GM23338 (cell line): ENCODE measurements around the gene GALNT16. TPM values are rescaled to one million over a fixed set of nuclear protein-coding genes. Genes with fewer than 3 reads are reported as not detected.

Experiments
- ATAC-seq: fragments of 200-7000 bp; cut with Tn5 transposase; 3 replicates; pipeline ENCODE4 v1.9.1; 2020
- DNase-seq: peaks from one replicate; pipeline ENCODE4 v3.0.0-alpha.2; 2015; ENCODE audit warnings: low spot score
- H2AFZ ChIP-seq: fragments of 200-600 bp; sonication (generic); 2 replicates; pipeline ENCODE4 v1.8.0; 2016; ENCODE audit warnings: antibody characterized with exemption, mild to moderate bottlenecking, moderate library complexity
- H3F3A ChIP-seq: fragments of 200-600 bp; sonication (generic); replicated peaks from 2 replicates; pipeline ENCODE4 v1.8.0; 2017; ENCODE audit warnings: antibody characterized with exemption, mixed run types, low read depth
- H3K27ac ChIP-seq: fragments of 200-600 bp; sonication (generic); 2 replicates; pipeline ENCODE4 v1.6.1; 2016; ENCODE audit warnings: low read depth
- H3K27me3 ChIP-seq: fragments of 200-600 bp; sonication (generic); 2 replicates; pipeline ENCODE4 v1.8.0; 2016; ENCODE audit warnings: mild to moderate bottlenecking, mixed run types, moderate library complexity; ENCODE audit not compliant: insufficient read depth
- H3K36me3 ChIP-seq: fragments of 200-600 bp; sonication (generic); 2 replicates; pipeline ENCODE4 v1.8.0; 2016; ENCODE audit warnings: mild to moderate bottlenecking; ENCODE audit not compliant: insufficient read depth
- H3K4me1 ChIP-seq: fragments of 200-600 bp; sonication (generic); 2 replicates; pipeline ENCODE4 v1.8.0; 2016; ENCODE audit warnings: mild to moderate bottlenecking, moderate library complexity; ENCODE audit not compliant: insufficient read depth
- H3K4me2 ChIP-seq: fragments of 200-600 bp; sonication (generic); 2 replicates; pipeline ENCODE4 v1.7.1; 2017; ENCODE audit warnings: mixed run types
- H3K4me3 ChIP-seq: fragments of 200-600 bp; sonication (generic); 2 replicates; pipeline ENCODE4 v1.6.1; 2016; ENCODE audit warnings: mixed run types
- H3K79me2 ChIP-seq: fragments of 200-600 bp; sonication (generic); replicated peaks from 2 replicates; pipeline ENCODE4 v1.8.0; 2017; ENCODE audit warnings: mild to moderate bottlenecking; ENCODE audit not compliant: insufficient read depth
- H3K9me2 ChIP-seq: fragments of 200-600 bp; sonication (generic); 2 replicates; pipeline ENCODE4 v1.8.0; 2017; ENCODE audit not compliant: insufficient read depth
- H4K20me1 ChIP-seq: fragments of 200-600 bp; sonication (generic); replicated peaks from 2 replicates; pipeline ENCODE4 v1.8.0; 2017; ENCODE audit warnings: mild to moderate bottlenecking; ENCODE audit not compliant: insufficient read depth
- H3K27ac Mint-ChIP-seq: 2 replicates; pipeline ENCODE4 v1.8.0; 2020; ENCODE audit warnings: inconsistent platforms, mild to moderate bottlenecking, moderate library complexity, mixed read lengths
- H3K27me3 Mint-ChIP-seq: 3 replicates; pipeline ENCODE4 v1.8.0; 2022; ENCODE audit warnings: low read depth, mild to moderate bottlenecking, moderate library complexity, mixed read lengths, inconsistent platforms; ENCODE audit not compliant: insufficient read depth, poor library complexity
- H3K36me3 Mint-ChIP-seq: 3 replicates; pipeline ENCODE4 v1.8.0; 2021; ENCODE audit warnings: low read depth, mild to moderate bottlenecking, inconsistent platforms, moderate library complexity, mixed read lengths
- H3K4me1 Mint-ChIP-seq: 3 replicates; pipeline ENCODE4 v1.8.0; 2020; ENCODE audit warnings: mild to moderate bottlenecking, inconsistent platforms, mixed read lengths
- H3K4me3 Mint-ChIP-seq: 3 replicates; pipeline ENCODE4 v1.8.0; 2021; ENCODE audit warnings: moderate library complexity, mild to moderate bottlenecking, inconsistent platforms, mixed read lengths
- H3K9me3 Mint-ChIP-seq: 3 replicates; pipeline ENCODE4 v1.8.0; 2020; ENCODE audit warnings: moderate library complexity, mild to moderate bottlenecking, inconsistent platforms, mixed read lengths
- CREB1 ChIP-seq: fragments of 250-450 bp; sonication (Bioruptor Pico); IDR thresholded peaks from 2 replicates; pipeline ENCODE4 v1.5.0; 2020; ENCODE audit warnings: low read depth, mild to moderate bottlenecking, moderate library complexity
- CTCF ChIP-seq, 2 experiments: fragments of 200-600 bp in 1 of 2; sonication (generic) in 1 of 2; conservative IDR thresholded peaks; 2 replicates each; pipeline versions ENCODE4 v1.5.1 to v1.6.1; 2016 to 2017; ENCODE audit warnings: antibody characterized with exemption in 2 of 2, low read depth in 2 of 2, mild to moderate bottlenecking in 2 of 2, moderate library complexity in 1 of 2
- ETS1 ChIP-seq: IDR thresholded peaks from 2 replicates; pipeline ENCODE4 v1.6.1; 2016; ENCODE audit warnings: antibody characterized with exemption
- EZH2 ChIP-seq: fragments of 200-600 bp; sonication (generic); IDR thresholded peaks from one replicate; pipeline ENCODE4 v1.8.0; 2017; ENCODE audit warnings: antibody characterized with exemption, mild to moderate bottlenecking, low read depth; ENCODE audit not compliant: unreplicated experiment
- EZH2phosphoT487 ChIP-seq: fragments of 200-600 bp; sonication (generic); IDR thresholded peaks from one replicate; pipeline ENCODE4 v1.8.1; 2018; ENCODE audit warnings: antibody characterized with exemption; ENCODE audit not compliant: unreplicated experiment
- JUNB ChIP-seq: IDR thresholded peaks from one replicate; pipeline ENCODE4 v1.6.1; 2016; ENCODE audit warnings: antibody characterized with exemption; ENCODE audit not compliant: unreplicated experiment
- NANOG ChIP-seq: IDR thresholded peaks from 2 replicates; pipeline ENCODE4 v1.6.1; 2016; ENCODE audit warnings: antibody characterized with exemption, borderline replicate concordance
- POLR2AphosphoS5 ChIP-seq: IDR thresholded peaks from 2 replicates; pipeline ENCODE4 v1.6.1; 2016; ENCODE audit warnings: antibody characterized with exemption, low read depth
- REST ChIP-seq: IDR thresholded peaks from one replicate; pipeline ENCODE4 v1.6.1; 2018; ENCODE audit warnings: antibody characterized with exemption; ENCODE audit not compliant: unreplicated experiment
- STAT1 ChIP-seq: IDR thresholded peaks from one replicate; pipeline ENCODE4 v1.6.1; 2016; ENCODE audit warnings: antibody characterized with exemption; ENCODE audit not compliant: unreplicated experiment
- ZNF114 ChIP-seq: fragments of 250-450 bp; sonication (Bioruptor Pico); IDR thresholded peaks from 2 replicates; pipeline ENCODE4 v1.5.0; 2020; ENCODE audit warnings: mild to moderate bottlenecking, moderate library complexity
- ZNF331 ChIP-seq: fragments of 250-450 bp; sonication (Bioruptor Pico); IDR thresholded peaks from 2 replicates; pipeline ENCODE4 v1.5.0; 2020; ENCODE audit warnings: low read depth, mild to moderate bottlenecking, moderate library complexity
- ZNF462 ChIP-seq: fragments of 250-450 bp; sonication (Bioruptor Pico); IDR thresholded peaks from 2 replicates; pipeline ENCODE4 v1.5.0; 2020; ENCODE audit warnings: mild to moderate bottlenecking, moderate library complexity
- polyA plus RNA-seq: library from polyadenylated mRNA; unstranded; fragments of >200 nt; fragmentation: Nextera tagmentation; extraction: Ambion mirVana; gene quantifications from 2 replicates; pipeline ENCODE4 v1.2.1, GENCODE V29; 2016
- total RNA-seq: library from RNA; depleted of rRNA; stranded (reverse); fragments of >200 nt; shearing (Covaris generic); gene quantifications from 2 replicates; pipeline ENCODE4 v1.2.3, GENCODE V29; 2014

GALNT16 gene
- total and polyA plus RNA-seq, 2 experiments from 2014 or later: 1.5 to 2.9 TPM

GRCh38 chr14:69342928-69343525 is 83.1 kb downstream of the GALNT16 start:
- Histone ChIP-seq H3K4me2 (no peak overlapping the region), H3K27ac (no peak overlapping the region), H3F3A (no peaks in the 10 kb centered on the region), H4K20me1 (no peaks in the 10 kb centered on the region), H3K27me3 (no peaks in the 10 kb centered on the region), H3K4me3 (no peak overlapping the region), H3K9me2 (no peaks in the 10 kb centered on the region), H3K36me3 (no peaks in the 10 kb centered on the region), H3K4me1 (peaks cover 3% of the 10 kb centered on the region; the same call in 1 of the 2 replicates), H2AFZ (no peak overlapping the region), H3K79me2 (no peaks in the 10 kb centered on the region)
- no peak overlapping the region for H3K4me3 Mint-ChIP-seq
- ATAC-seq (no peak), DNase-seq (no peak)
- no peak for TF ChIP-seq EZH2phosphoT487
- no peak for TF ChIP-seq CTCF (conservative IDR thresholded peaks at IDR 0.05; ENCODE audit: low read depth in 2 of 2)
- TF ChIP-seq CREB1: no peak
- no peak for TF ChIP-seq NANOG
- no peak for TF ChIP-seq POLR2AphosphoS5
- no peak for TF ChIP-seq ZNF331
- no peak for TF ChIP-seq ETS1
- TF ChIP-seq STAT1: no peak
- TF ChIP-seq EZH2: no peak
- no peak for TF ChIP-seq ZNF462 (CRISPR knock-in tag)
- TF ChIP-seq JUNB: no peak
- no peak for TF ChIP-seq REST
- TF ChIP-seq ZNF114 (CRISPR knock-in tag): no peak
- no peaks in the 10 kb centered on the region; the same call in 2 of the 3 replicates for H3K9me3 Mint-ChIP-seq
- no peak overlapping the region for H3K27ac Mint-ChIP-seq
- peaks cover 8% of the 10 kb centered on the region for H3K4me1 Mint-ChIP-seq
- no peaks in the 10 kb centered on the region for H3K36me3 Mint-ChIP-seq
- peaks cover 4% of the 10 kb centered on the region for H3K27me3 Mint-ChIP-seq
